ENCODE results near the gene CHD2.

DNA sequence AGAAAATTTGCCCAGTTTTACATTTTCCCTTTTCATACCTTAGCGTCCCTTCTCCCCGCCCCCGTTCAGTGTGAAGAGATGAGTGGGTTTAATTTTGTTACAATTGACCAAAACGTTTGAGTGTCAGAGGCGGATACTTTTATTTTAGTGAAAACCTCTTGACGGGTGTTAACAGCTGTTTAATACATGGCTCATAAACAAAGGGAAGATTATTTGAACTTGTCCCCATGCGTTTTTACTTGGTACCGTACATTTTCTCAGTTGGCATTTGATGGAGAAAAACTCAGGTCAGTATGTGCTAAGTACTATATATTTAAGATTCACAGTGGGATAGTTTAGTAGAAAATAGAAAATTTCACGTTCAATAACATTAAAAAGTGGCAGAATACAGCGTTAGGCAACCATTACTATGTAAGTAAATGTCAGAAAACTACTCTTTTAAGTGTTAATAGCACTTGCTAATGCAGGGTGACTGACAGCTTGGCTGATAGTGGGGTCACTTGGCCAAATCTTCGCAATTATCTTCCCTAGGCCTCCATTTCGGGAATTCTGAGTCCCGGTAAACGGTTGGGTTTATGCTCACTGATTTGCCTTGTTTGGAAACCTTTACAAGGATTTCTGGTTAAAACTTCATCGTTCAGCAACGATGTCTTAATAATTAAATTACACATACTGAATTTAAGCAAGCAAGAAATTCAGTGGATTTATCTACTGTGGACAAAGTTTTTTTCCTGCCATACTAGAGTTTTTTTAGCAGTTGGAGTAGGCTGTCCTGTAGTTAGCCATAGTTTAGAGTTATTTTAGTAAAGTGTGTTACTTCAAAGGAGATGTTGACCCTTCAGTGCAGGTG lies 4.8 kb downstream of the CHD2 start:
- no peak for TF ChIP-seq POLR2A (IDR thresholded peaks at IDR 0.05; ENCODE audit: low read depth, low read length)
- no peak for TF ChIP-seq CTCF (IDR thresholded peaks at IDR 0.05; ENCODE audit: extremely low read depth in 1 of 2, insufficient read depth in 1 of 2, low read depth in 1 of 2, low read length in 2 of 2)
